GM21723 (cell line): Measurements from ENCODE around the gene ASB6.

Experiments
- ATAC-seq: cut with Tn5 transposase; IDR thresholded peaks from one replicate; pipeline ENCODE4 v1.9.1; 2021; ENCODE audit warnings: mild to moderate bottlenecking, moderate library complexity; ENCODE audit not compliant: unreplicated experiment

Gene ASB6

DNA sequence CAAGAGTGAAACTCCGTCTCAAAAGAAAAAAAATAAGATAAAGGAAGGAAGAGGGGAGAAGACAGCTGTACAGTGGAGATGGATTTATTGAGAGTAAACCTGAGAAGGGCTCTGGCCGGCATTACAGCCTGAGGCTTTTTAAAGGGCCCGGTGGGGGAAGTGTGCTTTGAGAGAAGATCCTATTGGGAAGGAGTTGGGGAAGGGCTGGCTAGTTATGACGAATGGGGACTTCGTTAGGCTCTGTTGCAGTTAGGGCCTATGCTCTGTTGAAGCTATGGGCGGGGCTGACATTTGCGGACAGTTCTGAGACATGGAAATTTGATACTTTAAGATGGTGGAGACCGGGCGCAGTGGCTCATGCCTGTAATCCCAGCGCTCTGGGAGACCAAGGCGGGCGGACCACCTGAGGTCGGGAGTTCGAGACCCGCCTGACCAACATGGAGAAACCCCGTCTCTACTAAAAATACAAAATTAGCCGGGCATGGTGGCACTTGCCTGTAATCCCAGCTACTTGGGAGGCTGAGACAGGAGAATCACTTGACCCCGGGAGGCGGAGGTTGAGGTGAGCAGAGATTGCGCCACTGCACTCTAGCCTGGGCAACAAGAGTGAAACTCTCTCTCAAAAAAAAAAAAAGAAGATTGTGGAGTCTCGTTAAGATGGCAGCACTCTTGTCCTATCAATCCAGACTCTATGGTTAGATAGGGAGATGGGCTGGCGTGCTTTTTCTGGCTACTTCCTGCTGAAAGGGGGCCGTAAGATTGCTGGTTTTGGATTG is 54.3 kb downstream of the ASB6 start:
- no peak for ATAC-seq

DNA sequence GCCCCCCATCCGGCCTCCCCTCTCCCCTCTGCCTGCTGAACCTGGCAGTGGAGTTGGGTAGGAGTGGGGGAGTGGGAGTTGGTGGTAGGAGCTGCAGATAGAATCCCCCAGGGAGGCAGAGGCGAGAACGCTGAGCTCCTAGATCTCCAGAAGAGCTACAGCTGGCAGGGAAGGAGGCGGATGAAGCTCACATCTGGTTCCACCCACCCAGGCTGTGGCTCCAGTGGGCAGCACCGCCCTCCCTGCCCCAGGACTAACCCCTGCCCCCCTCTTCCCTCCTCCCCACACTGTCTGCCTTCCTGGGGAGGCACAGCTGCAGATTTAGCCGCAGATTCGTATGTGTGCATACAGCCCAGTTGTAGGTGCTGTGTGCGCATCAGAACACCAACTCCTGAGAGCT is 55.3 kb downstream of the ASB6 start:
- ATAC-seq, result no peak

DNA sequence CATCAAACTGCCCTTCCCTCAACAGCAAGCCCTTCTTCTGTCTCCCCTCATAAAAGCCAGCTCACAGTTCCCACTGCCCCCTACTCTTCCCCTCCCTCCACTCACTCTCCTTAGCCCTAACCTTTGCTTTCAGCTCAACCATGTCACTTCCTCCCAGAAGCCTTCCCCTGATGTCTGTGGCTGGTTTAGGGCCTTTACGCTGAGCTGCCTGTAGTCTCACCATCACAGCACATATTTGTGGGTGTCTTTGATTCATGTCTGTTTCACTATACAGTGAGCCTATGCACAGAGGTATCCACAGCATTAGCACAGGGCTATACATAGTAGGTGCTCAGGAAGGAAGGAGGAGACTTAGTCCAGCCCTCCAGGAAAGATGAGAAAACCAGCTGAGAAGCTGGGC is 55.7 kb downstream of the ASB6 start:
- no peak for ATAC-seq

GRCh38 chr9:129585352-129585751 is 56.6 kb downstream of the ASB6 start:
- ATAC-seq, result no peak
